Endodermal cell (in vitro differentiated cells): ENCODE data around the gene RBM6. TPM values are rescaled to one million over a fixed set of nuclear protein-coding genes. Genes with fewer than 3 reads are reported as not detected.

Experiments used
- DNase-seq: peaks from one replicate; pipeline ENCODE4 v3.0.0-alpha.2; 2017
- H3K27ac ChIP-seq: 2 replicates; pipeline ENCODE4 v1.5.1; 2013; ENCODE audit warnings: mild to moderate bottlenecking, low read depth, low read length, moderate library complexity
- H3K27me3 ChIP-seq: 2 replicates; pipeline ENCODE4 v1.6.1; 2013; ENCODE audit warnings: mild to moderate bottlenecking, low read length, moderate library complexity; ENCODE audit not compliant: insufficient read depth, control insufficient read depth, poor library complexity, severe bottlenecking
- H3K36me3 ChIP-seq: 2 replicates; pipeline ENCODE4 v1.7.0; 2013; ENCODE audit warnings: mild to moderate bottlenecking, low read length, moderate library complexity; ENCODE audit not compliant: control insufficient read depth, insufficient read depth
- H3K4me1 ChIP-seq: one replicate; pipeline ENCODE4 v1.7.0; 2013; ENCODE audit warnings: low read length; ENCODE audit not compliant: control insufficient read depth, insufficient read depth
- H3K4me3 ChIP-seq: 2 replicates; pipeline ENCODE4 v1.5.1; 2013; ENCODE audit warnings: mild to moderate bottlenecking, low read length, moderate library complexity
- H3K9ac ChIP-seq: 2 replicates; pipeline ENCODE4 v1.6.1; 2013; ENCODE audit warnings: mild to moderate bottlenecking, low read length, moderate library complexity; ENCODE audit not compliant: poor library complexity, severe bottlenecking; ENCODE audit errors: extremely low read depth
- H3K9me3 ChIP-seq: 2 replicates; pipeline ENCODE4 v1.6.1; 2013; ENCODE audit warnings: mild to moderate bottlenecking, low read length, moderate library complexity; ENCODE audit not compliant: control insufficient read depth
- H3K27ac Mint-ChIP-seq: 2 replicates; pipeline ENCODE4 v1.8.0; 2020; ENCODE audit warnings: mixed read lengths
- H3K27me3 Mint-ChIP-seq: 2 replicates; pipeline ENCODE4 v1.8.0; 2021; ENCODE audit warnings: mild to moderate bottlenecking, mixed read lengths; ENCODE audit not compliant: insufficient read depth
- H3K36me3 Mint-ChIP-seq: 2 replicates; pipeline ENCODE4 v1.8.0; 2020; ENCODE audit warnings: low read depth, mixed read lengths
- H3K4me1 Mint-ChIP-seq: 2 replicates; pipeline ENCODE4 v1.8.0; 2020; ENCODE audit warnings: mixed read lengths
- H3K4me3 Mint-ChIP-seq: 2 replicates; pipeline ENCODE4 v1.8.0; 2020; ENCODE audit warnings: mild to moderate bottlenecking, moderate library complexity, mixed read lengths
- H3K9me3 Mint-ChIP-seq: 2 replicates; pipeline ENCODE4 v1.8.0; 2020; ENCODE audit warnings: mild to moderate bottlenecking, mixed read lengths
- WGBS, 2 experiments: methylation state at CpG; one replicate each; pipeline versions ENCODE4 v1.1.5 to v1.1.7; 2013; ENCODE audit warnings: missing lambda C conversion rate in 2 of 2, mixed read lengths in 1 of 2; ENCODE audit not compliant: insufficient coverage in 1 of 2, insufficient read length in 1 of 2; 5-methylcytosine and 5-hydroxymethylcytosine counted together
- total RNA-seq, 2 donors: library from RNA; stranded (reverse); fragmentation: NEBNext Ultra II Directional in 1 of 2; extraction: Animal tissue kit (Norgen Biotek cat#: 25700) in 1 of 2; gene quantifications; 2 replicates in 1 of 2; 3 replicates in 1 of 2; pipeline ENCODE4 v1.2.1, GENCODE V29; 2021
- TF ChIP-seq, protein P1 (sequence below): fragments of 200-600 bp; sonication (generic); conservative IDR thresholded peaks from 2 replicates; pipeline ENCODE4 v1.5.0; 2021; ENCODE audit warnings: antibody characterized with exemption, mild to moderate bottlenecking

RBM6 gene
- total RNA-seq, 2 donors from 2014 or later = 116 to 168 TPM

DNA sequence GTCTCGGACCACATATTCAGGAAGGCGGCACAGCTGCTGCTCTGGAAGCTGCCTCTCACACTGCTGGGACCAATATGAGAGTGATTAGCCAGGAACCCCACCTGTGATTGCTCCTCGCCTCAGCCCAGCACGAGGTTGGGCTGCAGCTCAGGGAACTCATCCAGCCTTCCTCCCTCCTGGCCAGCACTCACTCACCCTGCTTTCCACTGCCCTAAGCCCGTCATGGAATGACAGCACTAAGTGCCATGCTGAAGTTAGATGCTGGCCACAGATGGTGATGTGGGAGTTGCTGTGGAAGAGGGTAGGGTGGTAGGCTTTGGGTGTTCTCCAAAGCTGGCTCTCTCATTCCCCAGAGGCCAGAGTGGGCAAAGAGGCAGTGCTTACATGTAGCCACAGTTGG is 43.6 kb upstream of the RBM6 start:
- TF ChIP-seq, protein P1, sequence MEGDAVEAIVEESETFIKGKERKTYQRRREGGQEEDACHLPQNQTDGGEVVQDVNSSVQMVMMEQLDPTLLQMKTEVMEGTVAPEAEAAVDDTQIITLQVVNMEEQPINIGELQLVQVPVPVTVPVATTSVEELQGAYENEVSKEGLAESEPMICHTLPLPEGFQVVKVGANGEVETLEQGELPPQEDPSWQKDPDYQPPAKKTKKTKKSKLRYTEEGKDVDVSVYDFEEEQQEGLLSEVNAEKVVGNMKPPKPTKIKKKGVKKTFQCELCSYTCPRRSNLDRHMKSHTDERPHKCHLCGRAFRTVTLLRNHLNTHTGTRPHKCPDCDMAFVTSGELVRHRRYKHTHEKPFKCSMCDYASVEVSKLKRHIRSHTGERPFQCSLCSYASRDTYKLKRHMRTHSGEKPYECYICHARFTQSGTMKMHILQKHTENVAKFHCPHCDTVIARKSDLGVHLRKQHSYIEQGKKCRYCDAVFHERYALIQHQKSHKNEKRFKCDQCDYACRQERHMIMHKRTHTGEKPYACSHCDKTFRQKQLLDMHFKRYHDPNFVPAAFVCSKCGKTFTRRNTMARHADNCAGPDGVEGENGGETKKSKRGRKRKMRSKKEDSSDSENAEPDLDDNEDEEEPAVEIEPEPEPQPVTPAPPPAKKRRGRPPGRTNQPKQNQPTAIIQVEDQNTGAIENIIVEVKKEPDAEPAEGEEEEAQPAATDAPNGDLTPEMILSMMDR = no peak
- no peak overlapping the region for H3K4me3 ChIP-seq
- no peaks in the 10 kb centered on the region for H3K4me1 ChIP-seq
- Mint-ChIP-seq H3K27me3 (no peaks in the 10 kb centered on the region), H3K4me1 (no peaks in the 10 kb centered on the region), H3K4me3 (no peak overlapping the region), H3K27ac (no peak overlapping the region), H3K9me3 (no peaks in the 10 kb centered on the region), H3K36me3 (no peaks in the 10 kb centered on the region)
- no peak overlapping the region for H3K9ac ChIP-seq
- DNase-seq = no peak
- H3K9me3 ChIP-seq = no peaks in the 10 kb centered on the region
- H3K27me3 ChIP-seq = no peaks in the 10 kb centered on the region
- no peaks in the 10 kb centered on the region for H3K36me3 ChIP-seq
- 86 to 93% methylated on average over 2 to 5 of the region's 5 CpGs for WGBS, 2 experiments
- H3K27ac ChIP-seq = no peak overlapping the region

- no peak for DNase-seq
- no peaks in the 10 kb centered on the region for H3K9me3 ChIP-seq
- H3K27me3 ChIP-seq = no peaks in the 10 kb centered on the region
- 82 to 87% methylated on average over 4 to 5 of the region's 6 CpGs for WGBS, 2 experiments
- no peak overlapping the region for H3K9ac ChIP-seq
- no peak overlapping the region for H3K27ac ChIP-seq
- no peaks in the 10 kb centered on the region for H3K4me1 ChIP-seq
- Mint-ChIP-seq H3K4me3 (no peak overlapping the region), H3K27ac (no peak overlapping the region), H3K27me3 (peaks cover 3% of the 10 kb centered on the region), H3K9me3 (no peaks in the 10 kb centered on the region), H3K36me3 (no peaks in the 10 kb centered on the region), H3K4me1 (peaks cover 1% of the 10 kb centered on the region)
- TF ChIP-seq, protein P1 = peak; percentile 33
- no peaks in the 10 kb centered on the region for H3K36me3 ChIP-seq
- no peak overlapping the region for H3K4me3 ChIP-seq
Observed at GRCh38 chr3:49898991-49899390, 41.0 kb upstream of the RBM6 start.

DNA sequence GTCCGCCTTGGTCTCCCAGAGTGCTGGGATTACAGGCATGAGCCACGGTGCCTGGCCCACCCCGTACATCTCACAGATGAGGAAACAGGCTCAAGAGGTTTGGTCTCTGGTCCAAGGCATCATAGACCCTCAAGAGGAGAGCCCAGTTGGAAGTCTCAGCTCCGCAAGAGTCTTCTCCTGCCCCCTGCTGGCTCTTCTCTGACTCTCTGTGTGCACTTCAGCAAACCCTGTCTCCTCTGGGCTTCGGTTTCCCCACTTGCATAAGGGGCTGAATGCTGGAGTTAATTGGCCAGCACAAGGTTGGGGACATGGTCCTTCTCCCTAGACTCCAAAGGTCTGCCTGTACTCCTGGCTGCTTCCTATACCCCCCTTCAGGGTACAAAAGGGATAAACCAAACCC is 40.1 kb upstream of the RBM6 start:
- 78 to 80% methylated on average over 3 to 5 of the region's 5 CpGs for WGBS, 2 experiments
- no peaks in the 10 kb centered on the region for H3K36me3 Mint-ChIP-seq
- no peak overlapping the region for H3K4me3 Mint-ChIP-seq
- no peaks in the 10 kb centered on the region for H3K9me3 Mint-ChIP-seq
- TF ChIP-seq, protein P1 = peak; percentile 75
- H3K27me3 Mint-ChIP-seq = peaks cover 3% of the 10 kb centered on the region
- Histone ChIP-seq H3K9ac (no peak overlapping the region), H3K36me3 (no peaks in the 10 kb centered on the region), H3K4me3 (no peak overlapping the region), H3K27ac (no peak overlapping the region), H3K27me3 (no peaks in the 10 kb centered on the region), H3K9me3 (no peaks in the 10 kb centered on the region), H3K4me1 (no peaks in the 10 kb centered on the region)
- H3K27ac Mint-ChIP-seq = no peak overlapping the region
- H3K4me1 Mint-ChIP-seq = peaks cover 3% of the 10 kb centered on the region
- DNase-seq = peak; percentile 82
